ENCODE results near the gene ELAVL1. TPM values are rescaled to one million over a fixed set of nuclear protein-coding genes. Genes with fewer than 3 reads are reported as not detected.
"Not testable (repeated sequence)": the region's sequence is repeated elsewhere in the genome, so short reads cannot be mapped to it uniquely, and the experiment has no call there.

Gene ELAVL1
- total RNA-seq, 1 experiment from 2014 or later, result 74.6 TPM

- Histone ChIP-seq H3K27ac (peak within 1 kb of the TSS; percentile 17), H3K36me3 (peaks cover 14% of the 10 kb centered on the region), H3K4me1 (replicated peaks) (peaks cover 42% of the 10 kb centered on the region), H3K4me3 (peak within 1 kb of the TSS; percentile 70), H3K27me3 (replicated peaks) (peaks cover 36% of the 10 kb centered on the region), H3K9me3 (replicated peaks) (no peaks in the 10 kb centered on the region)
- DNase-seq (ENCODE audit: low read depth in 1 of 2, low spot score in 2 of 2), result peak; percentile 97 to 98
These were observed 85.6 kb downstream of the ELAVL1 start, which contains the start of gene SNAPC2 for GRCh38 chr19:7919610-7920518. TSS of gene SNAPC2 (plus strand) at chr19:7920338. CDS start at chr19:7920367, 29 bp downstream.

DNA sequence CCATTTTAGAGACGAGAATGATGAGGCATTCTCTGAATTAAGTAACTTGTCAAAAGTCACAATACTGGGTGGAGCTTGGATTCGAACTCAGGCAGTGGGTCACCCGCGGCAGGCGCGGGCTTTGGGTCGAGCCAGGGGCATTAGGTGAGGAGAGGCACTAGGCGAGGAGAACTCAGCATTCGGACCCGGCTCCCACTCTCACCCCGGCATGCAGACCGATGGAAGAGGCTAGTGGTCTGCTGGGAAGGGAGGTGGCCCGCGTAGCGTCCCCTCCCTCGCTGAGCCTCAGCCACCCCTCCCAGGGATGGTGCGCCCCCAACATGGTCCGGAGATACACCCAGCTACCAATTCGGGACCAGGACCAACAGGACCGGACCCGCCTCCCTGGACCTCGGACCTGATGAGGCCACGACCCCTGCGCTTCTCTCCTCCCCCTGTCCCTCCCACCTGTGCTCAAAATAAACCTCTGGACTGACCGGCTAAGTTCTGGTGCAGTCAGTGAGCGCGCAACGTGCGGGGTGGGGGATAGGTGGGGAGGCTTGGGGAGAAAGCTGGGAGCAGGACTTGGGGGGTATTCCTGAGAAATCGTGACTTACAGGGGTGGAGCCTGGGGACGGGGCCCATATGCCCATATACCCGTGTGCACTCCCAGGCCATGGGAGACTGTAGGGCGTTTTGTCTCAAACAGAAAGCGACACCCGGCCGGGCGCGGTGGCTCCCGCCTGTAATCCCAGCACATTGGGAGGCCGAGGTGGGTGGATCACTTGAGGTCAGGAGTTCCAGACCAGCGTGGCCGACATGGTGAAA is 86.6 kb downstream of the ELAVL1 start:
- H3K4me1 ChIP-seq (replicated peaks), result peaks cover 42% of the 10 kb centered on the region
- no peak for DNase-seq (ENCODE audit: low read depth in 1 of 2, low spot score in 2 of 2)
- peaks cover 14% of the 10 kb centered on the region for H3K36me3 ChIP-seq
- no peak overlapping the region for H3K27ac ChIP-seq
- H3K4me3 ChIP-seq, result no peak overlapping the region
- peaks cover 39% of the 10 kb centered on the region for H3K27me3 ChIP-seq (replicated peaks)
- no peaks in the 10 kb centered on the region for H3K9me3 ChIP-seq (replicated peaks)

DNA sequence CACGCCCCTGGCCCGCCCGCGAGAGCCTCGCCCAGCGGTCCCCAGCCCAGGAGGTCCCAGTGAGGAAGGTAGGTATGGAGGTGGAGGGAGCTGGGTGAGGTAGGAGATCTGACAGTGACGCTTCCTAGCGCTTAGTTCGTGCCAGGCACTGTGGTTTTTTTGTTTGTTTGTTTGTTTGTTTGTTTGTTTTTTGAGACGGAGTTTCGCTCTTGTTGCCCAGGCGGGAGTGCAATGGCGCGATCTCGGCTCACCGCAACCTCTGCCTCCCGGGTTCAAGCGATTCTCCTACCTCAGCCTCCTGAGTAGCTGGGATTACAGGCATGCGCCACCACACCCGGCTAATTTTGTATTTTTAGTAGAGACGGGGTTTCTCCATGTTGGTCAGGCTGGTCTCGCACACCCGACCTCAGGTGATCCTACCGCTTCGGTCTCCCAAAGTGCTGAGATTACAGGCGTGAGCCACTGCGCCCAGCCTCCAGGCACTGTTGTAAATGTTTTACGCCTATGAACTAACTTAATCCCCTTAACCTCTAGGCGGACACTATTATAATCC is 87.3 kb downstream of the ELAVL1 start:
- DNase-seq (ENCODE audit: low read depth in 1 of 2, low spot score in 2 of 2); H3K27ac ChIP-seq; H3K9me3 ChIP-seq (replicated peaks): not testable (repeated sequence)
- Histone ChIP-seq H3K4me1 (replicated peaks) (peaks cover 42% of the 10 kb centered on the region), H3K36me3 (peaks cover 14% of the 10 kb centered on the region), H3K4me3 (peak overlapping the region; percentile 21), H3K27me3 (replicated peaks) (peaks cover 39% of the 10 kb centered on the region)

DNA sequence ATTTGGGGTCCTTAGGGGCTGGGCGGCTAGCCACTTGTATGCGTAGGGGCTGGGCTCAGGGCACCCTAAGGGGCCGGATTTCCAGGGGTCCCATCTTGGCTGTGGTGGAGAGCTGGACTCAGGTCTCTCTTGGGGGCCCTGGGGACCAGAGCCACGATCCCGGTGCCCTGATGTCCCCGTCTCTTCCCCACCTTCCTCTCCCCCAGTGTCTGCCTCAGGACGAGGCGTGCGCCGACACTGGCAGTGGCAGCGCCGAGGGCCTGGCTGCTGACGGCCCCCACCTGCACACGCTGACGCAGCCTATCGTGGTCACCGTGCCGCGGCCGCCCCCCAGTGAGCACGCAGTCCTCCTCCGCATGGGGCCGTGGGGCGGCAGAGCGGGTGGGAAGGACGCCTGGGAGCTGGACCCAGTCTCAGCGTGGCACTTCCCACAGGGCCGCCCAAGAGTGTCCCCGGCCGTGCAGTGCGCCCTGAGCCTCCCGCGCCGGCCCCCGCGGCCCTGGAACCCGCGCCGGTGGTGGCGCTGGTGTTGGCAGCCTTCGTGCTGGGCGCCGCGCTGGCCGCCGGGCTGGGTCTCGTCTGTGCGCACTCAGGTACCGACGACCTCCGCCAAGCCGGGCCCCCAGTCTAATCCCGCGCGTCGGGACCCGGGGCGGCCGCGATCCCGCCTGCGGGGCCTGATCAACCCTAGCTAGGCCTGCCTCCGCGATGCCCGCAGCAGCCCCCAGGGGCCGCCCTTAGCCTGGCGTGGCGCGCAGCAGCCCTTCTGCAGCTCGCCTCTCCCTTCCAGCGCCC is 88.0 kb downstream of the ELAVL1 start:
- Histone ChIP-seq H3K27me3 (replicated peaks) (peaks cover 39% of the 10 kb centered on the region), H3K27ac (no peak overlapping the region), H3K36me3 (peaks cover 13% of the 10 kb centered on the region), H3K4me1 (replicated peaks) (peaks cover 42% of the 10 kb centered on the region), H3K4me3 (peak overlapping the region; percentile 21), H3K9me3 (replicated peaks) (no peaks in the 10 kb centered on the region)
- peak in 1 of 2 experiments; percentile 31 for DNase-seq (ENCODE audit: low read depth in 1 of 2, low spot score in 2 of 2)

DNA sequence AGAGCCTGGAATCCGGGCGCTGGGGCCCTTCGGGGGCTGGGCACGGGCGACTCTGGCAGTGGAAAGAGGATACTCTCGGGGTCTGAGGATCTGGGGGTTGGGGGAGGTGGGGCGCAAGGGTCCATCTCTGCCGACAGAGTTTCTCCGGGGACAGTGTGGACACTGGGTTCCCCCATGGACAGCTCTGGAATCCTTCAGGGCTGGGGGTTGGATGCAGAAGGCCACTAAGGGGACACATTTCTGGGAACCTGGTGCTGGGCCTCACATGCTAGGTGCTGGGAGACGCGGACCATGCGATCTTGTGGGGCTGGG is 88.5 kb downstream of the ELAVL1 start:
- H3K4me1 ChIP-seq (replicated peaks), result peaks cover 40% of the 10 kb centered on the region
- H3K36me3 ChIP-seq, result peaks cover 11% of the 10 kb centered on the region
- no peak overlapping the region for H3K27ac ChIP-seq
- peaks cover 39% of the 10 kb centered on the region for H3K27me3 ChIP-seq (replicated peaks)
- 0 out of 2 replicates have a peak overlapping the region, but pooled peaks have one; percentile 17 for H3K4me3 ChIP-seq
- H3K9me3 ChIP-seq (replicated peaks), result no peaks in the 10 kb centered on the region
- no peak for DNase-seq (ENCODE audit: low read depth in 1 of 2, low spot score in 2 of 2)

GRCh38 chr19:7916103-7916954 is 89.1 kb downstream of the ELAVL1 start:
- Histone ChIP-seq H3K27ac (no peak overlapping the region), H3K27me3 (replicated peaks) (peaks cover 39% of the 10 kb centered on the region)
- no peak for DNase-seq (ENCODE audit: low read depth in 1 of 2, low spot score in 2 of 2)

DNA sequence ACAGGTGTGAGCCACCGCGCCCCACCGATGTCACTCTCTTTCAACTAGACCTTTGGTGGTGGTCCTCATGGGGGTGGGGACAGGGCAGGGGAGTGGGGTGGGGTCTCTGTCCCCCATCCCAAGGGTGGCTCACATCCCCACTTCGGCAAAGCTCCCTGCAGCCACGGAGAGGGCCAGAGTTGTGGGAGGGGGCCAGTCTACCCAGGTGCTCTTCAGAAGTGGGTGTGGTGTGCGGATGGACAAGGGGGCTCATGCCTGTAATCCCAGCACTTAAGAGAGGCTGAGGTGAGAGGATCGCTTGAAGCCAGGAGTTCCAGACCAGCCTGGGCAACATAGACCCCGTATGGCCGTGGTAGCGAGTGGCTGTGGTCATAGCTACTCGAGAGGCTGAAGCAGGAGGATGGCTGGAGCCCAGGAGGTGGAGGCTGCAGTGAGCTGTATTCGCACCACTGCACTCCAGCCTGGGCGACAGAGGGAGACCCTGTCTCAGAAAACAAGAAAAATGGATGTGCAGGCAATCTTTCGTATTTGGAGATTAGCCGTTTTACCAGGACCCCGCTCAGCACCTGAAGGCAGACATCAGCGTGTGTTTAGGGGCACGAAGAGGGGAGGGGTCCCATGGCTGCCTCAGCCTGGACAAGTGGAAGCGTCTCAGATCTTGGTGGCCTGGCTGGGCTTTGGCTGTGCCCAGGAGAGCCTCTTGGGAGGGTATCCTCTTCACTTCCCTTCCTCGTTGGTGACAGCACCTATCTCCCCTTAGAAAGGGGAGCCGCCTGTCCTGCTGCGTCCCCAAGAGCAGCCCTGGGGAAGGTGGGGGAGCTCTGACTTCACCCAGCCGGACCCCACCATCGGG is 90.0 kb downstream of the ELAVL1 start:
- peaks cover 39% of the 10 kb centered on the region for H3K27me3 ChIP-seq (replicated peaks)
- no peak for DNase-seq (ENCODE audit: low read depth in 1 of 2, low spot score in 2 of 2)
- no peaks in the 10 kb centered on the region for H3K9me3 ChIP-seq (replicated peaks)
- H3K4me3 ChIP-seq, result no peak overlapping the region
- H3K36me3 ChIP-seq, result peaks cover 19% of the 10 kb centered on the region
- H3K27ac ChIP-seq, result no peak overlapping the region
- peaks cover 29% of the 10 kb centered on the region for H3K4me1 ChIP-seq (replicated peaks)

More at GRCh38 chr19:7916103-7916954, 89.1 kb downstream of the ELAVL1 start:
- peak overlapping the region; percentile 17; the same call in 1 of the 2 replicates for H3K4me3 ChIP-seq
- peaks cover 34% of the 10 kb centered on the region for H3K4me1 ChIP-seq (replicated peaks)
- peaks cover 13% of the 10 kb centered on the region for H3K36me3 ChIP-seq
- no peaks in the 10 kb centered on the region for H3K9me3 ChIP-seq (replicated peaks)

- Histone ChIP-seq H3K9me3 (replicated peaks) (no peaks in the 10 kb centered on the region), H3K27me3 (replicated peaks) (peaks cover 39% of the 10 kb centered on the region), H3K27ac (no peak within 1 kb of the TSS), H3K36me3 (peaks cover 27% of the 10 kb centered on the region), H3K4me3 (no peak within 1 kb of the TSS), H3K4me1 (replicated peaks) (peaks cover 24% of the 10 kb centered on the region)
- DNase-seq (ENCODE audit: low read depth in 1 of 2, low spot score in 2 of 2), result no peak
These were observed 90.8 kb downstream of the ELAVL1 start, which contains the start of gene TGFBR3L for GRCh38 chr19:7914598-7915045. TSS of gene TGFBR3L (plus strand) at chr19:7914830.

GRCh38 chr19:7914099-7914498 is 91.3 kb downstream of the ELAVL1 start:
- H3K27me3 ChIP-seq (replicated peaks), result peaks cover 39% of the 10 kb centered on the region
- peaks cover 24% of the 10 kb centered on the region for H3K4me1 ChIP-seq (replicated peaks)
- H3K36me3 ChIP-seq, result peaks cover 30% of the 10 kb centered on the region
- H3K9me3 ChIP-seq (replicated peaks), result no peaks in the 10 kb centered on the region
- no peak overlapping the region for H3K27ac ChIP-seq
- DNase-seq (ENCODE audit: low read depth in 1 of 2, low spot score in 2 of 2), result no peak
- no peak overlapping the region for H3K4me3 ChIP-seq

- no peak overlapping the region for H3K4me3 ChIP-seq
- no peak overlapping the region for H3K27ac ChIP-seq
- peaks cover 32% of the 10 kb centered on the region for H3K36me3 ChIP-seq
- H3K27me3 ChIP-seq (replicated peaks), result peaks cover 39% of the 10 kb centered on the region
- peaks cover 24% of the 10 kb centered on the region for H3K4me1 ChIP-seq (replicated peaks)
- DNase-seq (ENCODE audit: low read depth in 1 of 2, low spot score in 2 of 2), result no peak
- no peaks in the 10 kb centered on the region for H3K9me3 ChIP-seq (replicated peaks)
These were observed 91.8 kb downstream of the ELAVL1 start for GRCh38 chr19:7913652-7914051.

- Histone ChIP-seq H3K27ac (no peak overlapping the region), H3K4me1 (replicated peaks) (peaks cover 22% of the 10 kb centered on the region), H3K9me3 (replicated peaks) (no peaks in the 10 kb centered on the region), H3K27me3 (replicated peaks) (peaks cover 33% of the 10 kb centered on the region), H3K4me3 (no peak overlapping the region), H3K36me3 (peaks cover 32% of the 10 kb centered on the region)
- no peak for DNase-seq (ENCODE audit: low read depth in 1 of 2, low spot score in 2 of 2)
These were observed 92.5 kb downstream of the ELAVL1 start for GRCh38 chr19:7912697-7913564.

Measured in SJSA1 (cell line).